ENCODE data around the gene SMPD1. TPM values are rescaled to one million over a fixed set of nuclear protein-coding genes. Genes with fewer than 3 reads are reported as not detected.

The SMPD1 gene
- total and polyA plus RNA-seq, 2 of the 4 experiments (the other 2 are of a cell fraction) = 19.5 to 108 TPM

DNA sequence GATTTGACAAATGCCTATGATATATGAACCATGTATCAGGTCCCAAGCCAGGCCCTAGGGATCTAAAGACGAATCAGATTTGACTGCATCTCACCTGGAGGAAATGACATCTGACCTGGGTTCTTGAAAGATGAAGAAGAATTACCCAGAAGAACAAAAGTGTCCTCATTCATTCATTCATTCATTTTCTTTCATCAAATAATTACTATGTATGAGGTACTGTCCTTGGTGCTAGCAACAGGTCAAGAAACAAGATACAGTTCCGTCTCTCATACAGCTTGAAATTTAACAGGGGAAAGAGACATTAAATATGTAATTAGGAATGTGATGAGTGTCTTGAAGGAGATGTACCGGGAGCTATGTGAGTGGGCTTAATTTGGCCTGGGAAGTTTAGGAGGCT is 30.4 kb downstream of the SMPD1 start:
- H3K27ac ChIP-seq (ENCODE audit: insufficient read depth, low read length) = no peak overlapping the region
- no peak overlapping the region for H2BK120ac ChIP-seq (ENCODE audit: low read depth, low read length)
- H3K36me3 ChIP-seq (ENCODE audit: control insufficient read depth, insufficient read depth, low read length) = no peaks in the 10 kb centered on the region
- dilution Hi-C loops (cut with HindIII; ENCODE audit: low sequenced_read_pairs, unreplicated experiment) (no loop called here), in situ Hi-C loops (cut with MboI; ENCODE audit: low sequenced_read_pairs) (no loop called here), intact Hi-C loops (cut with micrococcal nuclease) (no loop called here)
- no TSS peak for BruUV-seq (replicated peaks)
- WGBS, 2 experiments (ENCODE audit: extremely low coverage in 2 of 2, insufficient read length in 1 of 2) = 88% methylated on average over 2 of the region's 3 CpGs; no CpG with 5 or more reads in 1 of the 2 experiments
- no peak overlapping the region for H3K18ac ChIP-seq (ENCODE audit: low read depth, low read length)
- peaks cover 8% of the 10 kb centered on the region for H4K20me1 ChIP-seq (ENCODE audit: insufficient read depth, low read length)
- no peak overlapping the region for H3K4me2 ChIP-seq (ENCODE audit: low read depth, low read length)
- peaks cover 3% of the 10 kb centered on the region; the same call in 1 of the 2 replicates for H3K9me1 ChIP-seq (ENCODE audit: insufficient read depth, low read length)
- ChIA-PET POLR2A (ENCODE audit: unreplicated experiment) (no interaction called here), CTCF (interaction anchor here (1.3 kb wide), 1 partner anchor 10 kb away, joined by 3 read pairs; no protein-coding TSS in a partner anchor)
- ATAC-seq (ENCODE audit: low read depth) (no peak), DNase-seq (no peak)
- no peak overlapping the region for H3K14ac ChIP-seq (replicated peaks; ENCODE audit: low read depth, low read length)
- H4K91ac ChIP-seq (ENCODE audit: insufficient read depth, low read depth, low read length) = no peak overlapping the region
- H4K5ac ChIP-seq (ENCODE audit: low read depth, low read length) = no peak overlapping the region
- H2BK5ac ChIP-seq (ENCODE audit: low read depth, low read length, poor library complexity, severe bottlenecking) = no peak overlapping the region
- no peak overlapping the region for H3K23ac ChIP-seq (ENCODE audit: low read depth, low read length)
- H3K56ac ChIP-seq (ENCODE audit: extremely low read depth, insufficient read depth, low read length) = no peak overlapping the region
- no peak overlapping the region for H4K8ac ChIP-seq (ENCODE audit: low read depth in 2 of 2, low read length in 2 of 2)
- peaks cover 4% of the 10 kb centered on the region; the same call in 1 of the 2 replicates for H3K27me3 ChIP-seq (ENCODE audit: control insufficient read depth, insufficient read depth, low read length)
- H3K9ac ChIP-seq (ENCODE audit: low read depth, low read length) = no peak overlapping the region
- no peak overlapping the region for H3K4ac ChIP-seq (ENCODE audit: low read depth, low read length)
- no peak overlapping the region for H2AFZ ChIP-seq (replicated peaks; ENCODE audit: low read length, poor library complexity)
- peaks cover 7% of the 10 kb centered on the region for H3K4me1 ChIP-seq (ENCODE audit: control insufficient read depth, insufficient read depth, low read length)
- H2AK5ac ChIP-seq (ENCODE audit: low read depth, low read length) = no peak overlapping the region
- H3K9me3 ChIP-seq (ENCODE audit: control insufficient read depth, insufficient read depth, low read length) = no peaks in the 10 kb centered on the region
- H2AK9ac ChIP-seq (replicated peaks; ENCODE audit: low read depth, low read length, poor library complexity) = no peak overlapping the region
- H2BK20ac ChIP-seq (ENCODE audit: low read depth, low read length) = no peak overlapping the region
- no peak for TF ChIP-seq RFX5 (IDR thresholded peaks at IDR 0.05; ENCODE audit: low read depth, low read length)
- TF ChIP-seq, protein P1, sequence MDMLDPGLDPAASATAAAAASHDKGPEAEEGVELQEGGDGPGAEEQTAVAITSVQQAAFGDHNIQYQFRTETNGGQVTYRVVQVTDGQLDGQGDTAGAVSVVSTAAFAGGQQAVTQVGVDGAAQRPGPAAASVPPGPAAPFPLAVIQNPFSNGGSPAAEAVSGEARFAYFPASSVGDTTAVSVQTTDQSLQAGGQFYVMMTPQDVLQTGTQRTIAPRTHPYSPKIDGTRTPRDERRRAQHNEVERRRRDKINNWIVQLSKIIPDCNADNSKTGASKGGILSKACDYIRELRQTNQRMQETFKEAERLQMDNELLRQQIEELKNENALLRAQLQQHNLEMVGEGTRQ (IDR thresholded peaks at IDR 0.05; ENCODE audit: low read depth, low read length) = no peak
- TF ChIP-seq NFE2L2 (IDR thresholded peaks at IDR 0.05; ENCODE audit: low read depth, low read length) = no peak
- TF ChIP-seq RAD21 (IDR thresholded peaks at IDR 0.05; ENCODE audit: low read length) = no peak
- TF ChIP-seq MXI1 (IDR thresholded peaks at IDR 0.05; ENCODE audit: borderline replicate concordance, low read depth, low read length) = no peak
- TF ChIP-seq, protein P2, sequence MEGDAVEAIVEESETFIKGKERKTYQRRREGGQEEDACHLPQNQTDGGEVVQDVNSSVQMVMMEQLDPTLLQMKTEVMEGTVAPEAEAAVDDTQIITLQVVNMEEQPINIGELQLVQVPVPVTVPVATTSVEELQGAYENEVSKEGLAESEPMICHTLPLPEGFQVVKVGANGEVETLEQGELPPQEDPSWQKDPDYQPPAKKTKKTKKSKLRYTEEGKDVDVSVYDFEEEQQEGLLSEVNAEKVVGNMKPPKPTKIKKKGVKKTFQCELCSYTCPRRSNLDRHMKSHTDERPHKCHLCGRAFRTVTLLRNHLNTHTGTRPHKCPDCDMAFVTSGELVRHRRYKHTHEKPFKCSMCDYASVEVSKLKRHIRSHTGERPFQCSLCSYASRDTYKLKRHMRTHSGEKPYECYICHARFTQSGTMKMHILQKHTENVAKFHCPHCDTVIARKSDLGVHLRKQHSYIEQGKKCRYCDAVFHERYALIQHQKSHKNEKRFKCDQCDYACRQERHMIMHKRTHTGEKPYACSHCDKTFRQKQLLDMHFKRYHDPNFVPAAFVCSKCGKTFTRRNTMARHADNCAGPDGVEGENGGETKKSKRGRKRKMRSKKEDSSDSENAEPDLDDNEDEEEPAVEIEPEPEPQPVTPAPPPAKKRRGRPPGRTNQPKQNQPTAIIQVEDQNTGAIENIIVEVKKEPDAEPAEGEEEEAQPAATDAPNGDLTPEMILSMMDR (conservative IDR thresholded peaks at IDR 0.05; ENCODE audit: low read depth, low read length) = no peak
- no peak for TF ChIP-seq CEBPB (IDR thresholded peaks at IDR 0.05; ENCODE audit: low read depth, low read length)
- TF ChIP-seq BHLHE40 (IDR thresholded peaks at IDR 0.05; ENCODE audit: low read depth, low read length) = no peak
- no peak for TF ChIP-seq CHD1 (IDR thresholded peaks at IDR 0.05; ENCODE audit: low read depth, low read length)
- TF ChIP-seq RCOR1 (IDR thresholded peaks at IDR 0.05; ENCODE audit: insufficient replicate concordance, low read length) = no peak
- TF ChIP-seq SMC3 (IDR thresholded peaks at IDR 0.05; ENCODE audit: low read depth, low read length) = no peak
- TF ChIP-seq ELK1 (IDR thresholded peaks at IDR 0.05; ENCODE audit: borderline replicate concordance, low read depth, low read length) = no peak
- TF ChIP-seq POLR2A (IDR thresholded peaks at IDR 0.05; ENCODE audit: low read depth, low read length) = no peak
- no peak for TF ChIP-seq FOS (IDR thresholded peaks at IDR 0.05; ENCODE audit: low read depth, low read length)
- no peak for TF ChIP-seq MAZ (IDR thresholded peaks at IDR 0.05; ENCODE audit: borderline replicate concordance, low read depth, low read length)
- no peak for TF ChIP-seq MAFK (IDR thresholded peaks at IDR 0.05; ENCODE audit: low read depth, low read length)
- H2BK15ac ChIP-seq (ENCODE audit: low read depth, low read length) = no peak overlapping the region
- H3K4me3 ChIP-seq (ENCODE audit: insufficient read depth, low read depth, low read length) = no peak overlapping the region
- peaks cover 12 to 22% of the 10 kb centered on the region in 2 experiments for H3K79me1 ChIP-seq (ENCODE audit: low read depth in 1 of 2, low read length in 2 of 2)
